ENCODE results near the gene MAN2A1. TPM values are rescaled to one million over a fixed set of nuclear protein-coding genes. Genes with fewer than 3 reads are reported as not detected.
"Not testable (repeated sequence)": the region's sequence is repeated elsewhere in the genome, so short reads cannot be mapped to it uniquely, and the experiment has no call there.

Gene MAN2A1
- total RNA-seq, 1 experiment from 2014 or later: 51.0 TPM

DNA sequence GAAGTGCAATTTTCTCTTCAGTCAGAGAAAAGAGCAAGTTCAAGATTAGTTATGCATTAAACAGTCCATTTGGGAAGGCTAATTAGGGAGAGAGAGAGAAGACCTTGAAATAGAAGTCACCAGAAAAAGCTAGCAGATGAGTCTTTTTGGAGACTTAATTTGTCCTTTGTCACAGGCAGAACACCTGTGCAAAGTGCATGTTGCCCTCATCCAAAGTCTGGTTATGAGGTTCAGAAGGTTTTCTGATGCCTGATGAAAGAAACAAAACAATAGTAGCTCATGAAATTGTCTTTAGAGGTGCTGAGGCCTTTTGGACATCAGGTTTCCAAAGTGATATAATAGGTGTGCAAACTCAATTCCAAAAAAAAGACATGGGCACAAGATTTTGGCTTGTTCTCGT, 199.3 kb downstream of the MAN2A1 start:
- H3K4me1 ChIP-seq (ENCODE audit: control insufficient read depth, insufficient read depth, low read length): no peaks in the 10 kb centered on the region
- H3K9me3 ChIP-seq (ENCODE audit: control insufficient read depth, insufficient read depth, low read depth, low read length): no peaks in the 10 kb centered on the region
- in situ Hi-C loops (cut with HindIII; ENCODE audit: low pct_unique_long_range_greater_than_20kb, low sequenced_read_pairs) (no loop called here), intact Hi-C loops (cut with micrococcal nuclease; ENCODE audit: unreplicated experiment) (no loop called here)
- DNase-seq (ENCODE audit: low read depth, low spot score) (no peak), ATAC-seq (no peak)
- POLR2A ChIA-PET: no interaction called here
- H3K27me3 ChIP-seq (ENCODE audit: control insufficient read depth, insufficient read depth, low read length): no peaks in the 10 kb centered on the region
- no peaks in the 10 kb centered on the region for H3K36me3 ChIP-seq (ENCODE audit: control insufficient read depth, insufficient read depth, low read length)
- no peak overlapping the region for H3K4me3 ChIP-seq (ENCODE audit: low read depth in 2 of 2, low read length in 2 of 2)
- TF ChIP-seq POLR2AphosphoS5 (IDR thresholded peaks at IDR 0.05; ENCODE audit: low read depth, low read length): no peak
- TF ChIP-seq CTCF (IDR thresholded peaks at IDR 0.05): no peak
- TF ChIP-seq TCF7L2 (IDR thresholded peaks at IDR 0.05; ENCODE audit: low read depth, low read length): no peak
- CTCF ChIA-PET: interaction anchor here (0.7 kb wide), 1 partner anchor 14 kb away, joined by 3 read pairs; no protein-coding TSS in a partner anchor
- BruUV-seq (replicated peaks): no TSS peak
- H3K27ac ChIP-seq (ENCODE audit: low read length): no peak overlapping the region

DNA sequence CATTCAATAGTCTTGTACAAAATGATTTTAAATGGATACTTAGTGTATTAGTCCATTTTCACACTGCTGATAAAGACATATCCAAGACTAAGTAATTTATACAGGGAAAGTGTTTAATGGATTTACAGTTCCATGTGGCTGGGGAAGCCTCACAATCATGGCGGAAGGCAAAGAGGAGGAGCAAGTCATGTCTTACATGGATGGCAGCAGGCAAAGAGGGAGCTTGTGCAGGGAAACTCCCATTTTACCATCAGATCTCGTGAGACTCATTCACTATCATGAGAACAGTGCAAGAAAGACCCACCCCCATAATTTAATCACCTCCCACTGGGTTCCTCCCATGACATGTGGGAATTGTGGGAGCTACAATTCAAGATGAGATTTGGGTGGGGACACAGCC, 203.5 kb downstream of the MAN2A1 start:
- in situ Hi-C loops (cut with HindIII; ENCODE audit: low pct_unique_long_range_greater_than_20kb, low sequenced_read_pairs); H3K9me3 ChIP-seq (ENCODE audit: control insufficient read depth, insufficient read depth, low read depth, low read length): not testable (repeated sequence)

GRCh38 chr5:109898269-109899162, 208.8 kb downstream of the MAN2A1 start:
- Histone ChIP-seq H3K36me3 (ENCODE audit: control insufficient read depth, insufficient read depth, low read length) (no peaks in the 10 kb centered on the region), H3K9me3 (ENCODE audit: control insufficient read depth, insufficient read depth, low read depth, low read length) (no peaks in the 10 kb centered on the region), H3K4me1 (ENCODE audit: control insufficient read depth, insufficient read depth, low read length) (no peaks in the 10 kb centered on the region), H3K27me3 (ENCODE audit: control insufficient read depth, insufficient read depth, low read length) (no peaks in the 10 kb centered on the region), H3K4me3 (ENCODE audit: low read depth in 2 of 2, low read length in 2 of 2) (no peak overlapping the region), H3K27ac (ENCODE audit: low read length) (no peak overlapping the region)
- ChIA-PET CTCF (no interaction called here), POLR2A (no interaction called here)
- DNase-seq (ENCODE audit: low read depth, low spot score) (no peak), ATAC-seq (no peak)
- in situ Hi-C loops (cut with HindIII; ENCODE audit: low pct_unique_long_range_greater_than_20kb, low sequenced_read_pairs) (no loop called here), intact Hi-C loops (cut with micrococcal nuclease; ENCODE audit: unreplicated experiment) (no loop called here)
- BruUV-seq (replicated peaks): no TSS peak
- TF ChIP-seq POLR2AphosphoS5 (IDR thresholded peaks at IDR 0.05; ENCODE audit: low read depth, low read length) (no peak), CTCF (IDR thresholded peaks at IDR 0.05) (no peak), REST (IDR thresholded peaks at IDR 0.05; ENCODE audit: insufficient read depth in 1 of 2, low read depth in 2 of 2, low read length in 1 of 2) (no peak), SIN3A (IDR thresholded peaks at IDR 0.05; ENCODE audit: borderline replicate concordance, insufficient read depth, low read depth, low read length) (no peak), TCF7L2 (IDR thresholded peaks at IDR 0.05; ENCODE audit: low read depth, low read length) (no peak)

More for the DNA sequence above, 203.5 kb downstream of the MAN2A1 start:
- H3K4me3 ChIP-seq (ENCODE audit: low read depth in 2 of 2, low read length in 2 of 2); ATAC-seq; POLR2A ChIA-PET; BruUV-seq (replicated peaks); DNase-seq (ENCODE audit: low read depth, low spot score); H3K36me3 ChIP-seq (ENCODE audit: control insufficient read depth, insufficient read depth, low read length); intact Hi-C loops (cut with micrococcal nuclease; ENCODE audit: unreplicated experiment); CTCF ChIA-PET; H3K27ac ChIP-seq (ENCODE audit: low read length); H3K4me1 ChIP-seq (ENCODE audit: control insufficient read depth, insufficient read depth, low read length); H3K27me3 ChIP-seq (ENCODE audit: control insufficient read depth, insufficient read depth, low read length): not testable (repeated sequence)

All from Panc1 (cell line).